ENCODE measurements around the gene EZR.
A peak's percentile ranks its signal among the peaks of the same experiment; 100 is the strongest.
"Not testable (repeated sequence)": the region's sequence is repeated elsewhere in the genome, so short reads cannot be mapped to it uniquely, and the experiment has no call there.

EZR gene

GRCh38 chr6:158836625-158837311 lies 17.6 kb upstream of the EZR start:
- TF ChIP-seq GATA1 (IDR thresholded peaks at IDR 0.05; ENCODE audit: low read depth, low read length) = no peak
- TF ChIP-seq POLR2A (IDR thresholded peaks at IDR 0.05; ENCODE audit: low read length) = no peak
- DNase-seq = no peak

DNA sequence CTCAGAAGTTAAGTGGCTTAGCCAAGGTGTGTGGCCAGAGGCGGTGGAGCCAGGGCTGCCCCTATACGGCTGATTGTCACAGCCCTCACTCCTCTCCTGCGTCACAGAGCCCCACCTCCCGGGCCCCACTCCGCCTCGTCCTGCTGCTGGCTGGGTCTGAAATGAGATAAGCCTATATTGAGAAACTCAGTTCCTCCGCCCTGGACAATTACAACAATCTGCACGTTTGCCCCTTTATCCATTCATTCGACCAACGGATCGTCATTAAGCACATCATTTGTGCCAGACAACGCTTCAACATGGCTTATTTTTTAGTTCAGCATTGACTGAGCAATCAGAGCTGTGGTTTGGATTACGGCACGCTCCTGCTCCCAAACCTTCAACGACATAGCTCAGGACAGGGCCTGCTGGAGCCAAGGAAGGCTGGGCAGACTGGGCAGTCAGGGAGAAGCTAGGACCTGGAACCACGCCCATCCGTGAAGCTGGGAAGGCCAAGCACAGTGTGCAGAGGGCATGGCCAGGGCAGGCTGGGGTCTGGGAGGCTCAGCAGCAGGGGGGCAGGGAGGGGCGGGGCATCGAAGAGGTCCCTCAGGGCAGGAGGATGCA lies 16.6 kb upstream of the EZR start:
- DNase-seq = peak; percentile 90 to 93
- TF ChIP-seq POLR2A (IDR thresholded peaks at IDR 0.05; ENCODE audit: low read length) = peak; percentile 30
- TF ChIP-seq GATA1 (IDR thresholded peaks at IDR 0.05; ENCODE audit: low read depth, low read length) = no peak

DNA sequence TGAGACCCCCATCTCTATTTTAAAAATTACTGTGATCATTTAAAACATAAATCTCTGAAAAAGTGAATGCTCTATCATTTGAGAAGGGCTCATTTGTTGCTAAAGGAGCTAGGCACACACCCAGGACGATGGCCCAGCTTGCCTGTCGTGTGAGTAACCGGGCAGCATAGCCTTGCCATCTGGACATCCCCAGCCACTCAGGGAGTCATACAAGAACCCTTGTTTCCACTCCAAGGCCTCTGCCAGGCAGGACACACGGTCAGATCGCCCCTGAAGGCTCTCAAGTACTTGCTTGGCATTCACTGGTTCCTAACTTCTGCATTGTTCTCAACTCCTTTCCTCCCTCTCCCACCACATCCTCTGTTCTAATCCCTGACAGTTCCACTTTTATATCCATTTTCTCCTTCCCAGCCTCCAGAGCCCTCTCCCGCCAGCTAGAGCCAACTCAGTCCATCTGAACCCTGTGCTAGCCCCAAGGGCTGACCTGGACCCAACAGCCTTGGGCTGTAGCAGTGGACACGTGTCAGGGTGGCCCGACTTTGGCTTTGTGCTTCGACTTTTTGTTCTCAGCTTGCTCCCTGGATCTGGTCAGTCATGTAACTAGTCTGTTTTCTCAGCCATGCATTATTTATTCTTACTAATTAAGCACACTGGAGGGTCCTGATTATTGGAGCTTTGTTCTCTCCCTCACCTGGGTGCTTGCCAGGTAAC lies 15.7 kb upstream of the EZR start:
- no peak for TF ChIP-seq POLR2A (IDR thresholded peaks at IDR 0.05; ENCODE audit: low read length)
- no peak for TF ChIP-seq GATA1 (IDR thresholded peaks at IDR 0.05; ENCODE audit: low read depth, low read length)
- DNase-seq = no peak

GRCh38 chr6:158832807-158833206 lies 13.6 kb upstream of the EZR start:
- DNase-seq = not testable (repeated sequence)

DNA sequence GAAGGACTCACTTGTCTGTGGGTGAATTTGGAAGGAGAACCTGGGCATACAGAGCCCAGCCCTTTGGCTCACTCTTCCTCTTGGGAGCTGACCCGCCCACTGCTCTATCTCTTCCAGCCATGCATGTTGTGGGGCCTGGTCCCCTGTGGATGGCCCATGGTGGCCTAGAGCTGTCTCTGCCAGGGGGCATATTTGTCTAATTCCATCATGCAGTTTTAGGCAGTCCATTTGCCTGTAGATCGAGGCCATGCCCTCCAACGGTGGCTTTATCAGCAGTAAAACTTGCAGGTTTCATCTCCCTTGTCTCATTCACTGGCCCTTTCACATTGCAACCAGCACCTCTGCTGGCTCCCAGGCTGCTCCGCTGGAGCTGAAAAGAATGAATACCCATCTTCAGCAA lies 12.9 kb upstream of the EZR start:
- DNase-seq = peak; percentile 52 to 57
- TF ChIP-seq POLR2A (IDR thresholded peaks at IDR 0.05; ENCODE audit: low read length) (no peak), GATA1 (IDR thresholded peaks at IDR 0.05; ENCODE audit: low read depth, low read length) (no peak)

DNA sequence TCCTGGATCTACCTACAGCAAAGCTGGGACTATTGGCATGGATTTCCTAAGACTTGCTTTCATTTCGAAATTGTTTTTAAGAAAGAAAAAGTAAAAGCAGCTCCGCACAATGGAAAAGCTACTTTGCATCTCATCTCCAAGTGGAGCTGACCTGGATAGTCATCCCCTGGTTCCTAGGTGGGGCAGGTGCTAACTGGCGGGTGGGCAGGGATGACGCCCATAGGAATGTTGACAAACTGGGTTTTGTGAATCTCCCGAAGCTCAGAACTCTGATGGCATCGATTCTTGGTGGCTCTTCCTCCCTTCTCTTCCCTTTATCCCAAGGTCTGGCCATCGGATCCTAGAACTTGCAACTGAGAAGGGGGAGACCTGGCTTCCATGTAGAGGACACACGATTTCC lies 12.4 kb upstream of the EZR start:
- no peak for DNase-seq
- TF ChIP-seq POLR2A (IDR thresholded peaks at IDR 0.05; ENCODE audit: low read length) = no peak
- TF ChIP-seq GATA1 (IDR thresholded peaks at IDR 0.05; ENCODE audit: low read depth, low read length) = no peak

GRCh38 chr6:158830736-158831135 lies 11.6 kb upstream of the EZR start:
- TF ChIP-seq POLR2A (IDR thresholded peaks at IDR 0.05; ENCODE audit: low read length) (no peak), GATA1 (IDR thresholded peaks at IDR 0.05; ENCODE audit: low read depth, low read length) (no peak)

GRCh38 chr6:158828807-158829206 lies 9.6 kb upstream of the EZR start:
- TF ChIP-seq GATA1 (IDR thresholded peaks at IDR 0.05; ENCODE audit: low read depth, low read length) = no peak
- TF ChIP-seq POLR2A (IDR thresholded peaks at IDR 0.05; ENCODE audit: low read length) = no peak
- DNase-seq = no peak

More at GRCh38 chr6:158830736-158831135, 11.6 kb upstream of the EZR start:
- no peak for DNase-seq

DNA sequence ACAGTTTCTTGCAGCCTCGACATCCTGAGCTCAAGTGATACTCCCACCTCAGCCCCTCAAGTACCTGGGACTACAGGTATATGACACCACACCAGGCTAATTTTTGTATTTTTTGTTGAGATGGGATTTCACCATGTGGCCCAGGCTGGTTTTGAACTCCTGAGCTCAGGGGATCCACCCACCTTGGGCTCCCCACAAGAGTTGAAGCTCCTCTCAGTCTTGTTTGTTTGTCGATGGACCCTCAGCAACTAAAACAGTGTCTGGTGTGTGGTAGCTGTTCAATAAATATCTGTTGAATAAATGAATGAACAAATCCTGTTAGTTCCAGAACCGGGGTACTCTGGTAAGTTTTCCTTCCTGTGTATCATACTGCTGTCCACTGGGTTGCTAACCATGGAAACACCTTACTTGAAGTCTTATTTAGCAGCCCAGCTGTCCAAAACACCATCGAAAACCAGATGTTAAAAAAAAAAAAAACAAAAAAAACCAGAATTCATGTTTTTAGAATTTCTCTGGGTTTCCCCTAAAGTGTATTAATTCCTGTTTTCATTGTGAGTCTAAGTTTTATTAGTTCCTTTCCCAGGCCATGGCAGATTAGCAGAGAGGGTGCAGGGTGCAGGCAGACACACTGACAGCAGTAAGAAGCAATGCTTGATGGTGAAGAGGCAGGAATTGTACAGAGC lies 7.8 kb upstream of the EZR start:
- TF ChIP-seq GATA1 (IDR thresholded peaks at IDR 0.05; ENCODE audit: low read depth, low read length) (no peak), POLR2A (IDR thresholded peaks at IDR 0.05; ENCODE audit: low read length) (no peak)

GRCh38 chr6:158825951-158826306 lies 6.8 kb upstream of the EZR start:
- DNase-seq = no peak
- TF ChIP-seq GATA1 (IDR thresholded peaks at IDR 0.05; ENCODE audit: low read depth, low read length) = no peak
- no peak for TF ChIP-seq POLR2A (IDR thresholded peaks at IDR 0.05; ENCODE audit: low read length)

More for the DNA sequence above, 7.8 kb upstream of the EZR start:
- DNase-seq = no peak

- DNase-seq = no peak
- no peak for TF ChIP-seq POLR2A (IDR thresholded peaks at IDR 0.05; ENCODE audit: low read length)
- no peak for TF ChIP-seq GATA1 (IDR thresholded peaks at IDR 0.05; ENCODE audit: low read depth, low read length)
Measured at GRCh38 chr6:158825038-158825950, 6.1 kb upstream of the EZR start.

DNA sequence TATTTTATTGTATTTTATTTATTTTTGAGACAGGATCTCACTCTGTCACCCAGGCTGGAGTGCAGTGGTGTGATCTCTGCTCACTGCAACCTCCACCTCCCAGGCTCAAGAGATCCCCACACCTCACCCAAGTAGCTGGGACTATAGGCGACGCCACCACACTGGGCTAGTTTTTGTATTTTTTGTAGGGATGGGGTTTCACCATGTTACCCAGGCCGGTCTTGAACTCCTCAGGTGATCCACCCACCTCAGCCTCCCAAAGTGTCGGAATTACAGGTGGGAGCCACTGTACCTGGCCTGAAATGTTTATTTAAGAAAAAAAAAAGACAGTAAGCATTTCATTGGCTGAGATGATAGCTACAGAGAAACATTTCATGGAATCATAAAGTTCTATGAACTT lies 4.4 kb upstream of the EZR start:
- DNase-seq = not testable (repeated sequence)

DNA sequence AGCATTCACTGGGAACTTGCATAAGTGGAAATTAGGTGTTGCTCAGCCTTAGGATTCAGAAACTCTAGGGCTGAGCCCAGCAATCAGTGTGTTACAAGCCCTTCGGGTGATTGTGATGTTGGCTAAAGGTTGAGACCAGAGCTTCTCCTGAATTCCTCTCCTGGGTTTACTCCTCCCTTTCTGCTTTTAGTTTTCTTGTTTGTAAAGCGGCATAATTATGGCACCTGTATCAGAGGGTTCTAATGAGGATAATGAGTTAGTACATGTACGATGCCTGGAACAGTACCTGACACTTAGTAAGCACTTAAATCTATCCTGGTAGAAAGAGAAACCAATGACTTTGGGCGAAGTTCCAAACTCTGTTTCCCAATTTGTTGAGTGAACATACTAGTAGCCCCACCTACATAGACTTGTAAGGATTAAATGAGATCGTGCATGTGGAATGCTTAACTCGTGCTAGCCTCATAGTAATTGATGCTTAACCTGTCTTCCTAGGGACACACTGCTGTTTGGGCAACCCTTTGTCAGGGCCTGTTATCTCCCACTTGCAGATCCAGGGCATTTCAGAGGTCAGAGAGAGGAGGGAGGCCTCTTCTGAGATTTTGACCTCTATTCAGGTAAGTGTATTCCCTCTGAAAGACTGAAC lies 932 bp upstream of the EZR start:
- peak; percentile 20 to 44 for DNase-seq
- TF ChIP-seq GATA1 (IDR thresholded peaks at IDR 0.05; ENCODE audit: low read depth, low read length) = no peak
- no peak for TF ChIP-seq POLR2A (IDR thresholded peaks at IDR 0.05; ENCODE audit: low read length)
